Loucy (cell line): Measurements from ENCODE around the gene RNF157.
"Not testable (repeated sequence)": the region's sequence is repeated elsewhere in the genome, so short reads cannot be mapped to it uniquely, and the experiment has no call there.

Experiments used
- CTCF ChIP-seq: fragments of 200-600 bp; sonication (generic); conservative IDR thresholded peaks from 2 replicates; pipeline ENCODE4 v1.5.1; 2014; ENCODE audit warnings: mild to moderate bottlenecking, antibody characterized with exemption, low read length
- EZH2phosphoT487 ChIP-seq: fragments of 200-600 bp; IDR thresholded peaks from 2 replicates; pipeline ENCODE4 v1.6.1; 2018; ENCODE audit warnings: antibody characterized with exemption, mild to moderate bottlenecking, moderate library complexity, borderline replicate concordance

GRCh38 chr17:76226749-76227148 is 13.5 kb downstream of the RNF157 start:
- not testable (repeated sequence) for TF ChIP-seq CTCF, EZH2phosphoT487
